Activated T-helper 2 cell treated with anti-CD3 and anti-CD28 coated beads, Interferon-gamma antibody, Interleukin-2, Interleukin-4, amounts not matched to agents 10 μg/mL and 5 μg/mL and 100 μg/mL, durations not matched to agents 14 hours and 24 hours and 36 hours (primary cell): ENCODE results near the gene FLG2. TPM values are rescaled to one million over a fixed set of nuclear protein-coding genes. Genes with fewer than 3 reads are reported as not detected.
"Not testable (repeated sequence)": the region's sequence is repeated elsewhere in the genome, so short reads cannot be mapped to it uniquely, and the experiment has no call there.

ENCODE experiments used
- DNase-seq: peaks from one replicate; pipeline ENCODE4 v3.0.0; 2021; ENCODE audit warnings: low spot score
- H3K27ac Mint-ChIP-seq: one replicate; pipeline ENCODE4 v1.8.0; 2021; ENCODE audit warnings: mixed read lengths
- H3K27me3 Mint-ChIP-seq: one replicate; pipeline ENCODE4 v1.8.0; 2021; ENCODE audit warnings: low read depth, mixed read lengths
- H3K36me3 Mint-ChIP-seq: one replicate; pipeline ENCODE4 v1.8.0; 2021; ENCODE audit warnings: low read depth, mixed read lengths
- H3K4me1 Mint-ChIP-seq: one replicate; pipeline ENCODE4 v1.8.0; 2021; ENCODE audit warnings: low read depth, mixed read lengths
- H3K4me3 Mint-ChIP-seq: one replicate; pipeline ENCODE4 v1.8.0; 2021; ENCODE audit warnings: low read depth, mild to moderate bottlenecking, moderate library complexity, mixed read lengths
- H3K9me3 Mint-ChIP-seq: one replicate; pipeline ENCODE4 v1.8.0; 2021; ENCODE audit warnings: mixed read lengths
- intact Hi-C: fragments of 100-400 bp; cut with micrococcal nuclease; formaldehyde crosslinking; loops from one replicate; pipeline ENCODE4 v1.15.1; 2023
- total RNA-seq: library from RNA; stranded (reverse); gene quantifications from 2 replicates; pipeline ENCODE4 v1.2.3, GENCODE V29; 2022

Gene FLG2
- total RNA-seq, 1 donor from 2014 or later, result not detected

DNA sequence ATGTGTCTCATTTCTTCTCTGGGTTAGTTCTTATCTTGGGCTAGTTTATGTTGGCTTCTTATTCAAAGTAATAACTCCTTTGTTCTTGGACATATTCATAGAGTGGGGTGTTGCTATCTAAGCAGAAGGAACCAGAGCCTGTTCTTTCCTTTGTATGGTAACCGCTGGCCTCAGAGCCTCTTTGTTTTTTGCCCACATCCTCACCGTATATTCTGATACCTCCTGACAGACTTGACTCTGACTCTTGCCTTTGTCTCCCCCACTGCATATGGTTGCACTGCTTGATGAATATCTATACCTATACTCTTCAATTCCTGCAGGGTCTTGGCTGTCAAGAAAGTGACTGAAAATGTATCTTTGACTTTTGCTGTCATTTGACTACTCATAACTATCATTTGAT is 10.2 kb downstream of the FLG2 start:
- intact Hi-C loops, result loop anchor here (2.0 to 5.0 kb wide), 2 partner anchors 161 to 297 kb away; no protein-coding TSS in a partner anchor
- H3K9me3 Mint-ChIP-seq, result no peaks in the 10 kb centered on the region
- DNase-seq, result no peak
- no peaks in the 10 kb centered on the region for H3K4me1 Mint-ChIP-seq
- no peak overlapping the region for H3K4me3 Mint-ChIP-seq
- H3K27ac Mint-ChIP-seq, result no peak overlapping the region
- H3K36me3 Mint-ChIP-seq, result no peaks in the 10 kb centered on the region
- H3K27me3 Mint-ChIP-seq, result peaks cover 17% of the 10 kb centered on the region

DNA sequence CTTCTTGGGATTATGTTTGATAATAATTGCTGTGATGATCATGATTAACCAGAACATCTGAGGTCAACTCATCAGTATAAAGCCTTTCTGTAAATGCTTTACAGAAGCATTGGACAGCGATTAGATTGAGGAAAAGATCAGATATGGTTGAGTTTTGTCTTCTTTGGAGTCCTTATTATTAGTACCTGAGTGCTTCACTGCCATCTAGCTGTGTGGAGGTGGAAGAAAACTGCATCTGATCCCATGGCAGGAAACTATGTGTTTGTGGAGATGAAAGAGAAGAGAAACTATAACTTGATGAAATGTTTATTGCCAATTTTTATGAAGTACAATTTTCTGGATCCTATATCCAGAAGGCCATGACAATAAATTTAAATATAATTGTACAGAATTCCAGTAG is 11.4 kb downstream of the FLG2 start:
- Mint-ChIP-seq H3K27me3 (peaks cover 26% of the 10 kb centered on the region), H3K4me3 (no peak overlapping the region), H3K27ac (no peak overlapping the region), H3K4me1 (no peaks in the 10 kb centered on the region), H3K9me3 (no peaks in the 10 kb centered on the region), H3K36me3 (no peaks in the 10 kb centered on the region)
- intact Hi-C loops, result loop anchor here (2.0 to 5.0 kb wide), 2 partner anchors 160 to 296 kb away; no protein-coding TSS in a partner anchor
- no peak for DNase-seq

DNA sequence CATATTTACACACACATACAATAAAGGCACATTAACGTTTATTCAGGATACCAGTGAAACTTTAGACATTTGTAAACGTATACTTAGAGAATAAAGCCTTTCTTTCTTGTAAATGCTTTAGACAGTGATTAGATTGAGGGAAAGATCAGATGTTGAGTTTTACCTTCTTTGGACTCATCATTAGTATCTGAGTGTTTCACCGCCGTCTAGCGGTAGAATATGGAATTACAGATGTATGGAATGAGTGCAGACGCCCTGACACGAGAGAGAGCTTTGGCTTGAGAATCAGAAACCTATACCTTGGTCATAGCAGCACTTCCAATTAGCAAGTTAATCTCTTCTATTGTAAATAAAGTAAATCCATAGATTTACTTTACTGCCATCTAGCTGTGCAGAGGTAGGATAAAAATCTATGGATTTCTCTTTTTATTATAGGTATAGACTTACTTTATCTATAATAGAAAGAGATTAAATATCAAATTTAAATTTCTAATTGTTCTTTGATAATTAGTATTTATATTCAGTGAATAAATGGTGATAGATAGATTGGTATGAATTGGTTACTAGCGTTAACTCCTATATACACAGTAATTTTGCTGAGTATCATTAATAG is 12.6 kb downstream of the FLG2 start:
- peak; percentile 16 for DNase-seq
- Mint-ChIP-seq H3K27ac (no peak overlapping the region), H3K27me3 (peaks cover 31% of the 10 kb centered on the region), H3K4me1 (no peaks in the 10 kb centered on the region), H3K9me3 (no peaks in the 10 kb centered on the region), H3K36me3 (no peaks in the 10 kb centered on the region), H3K4me3 (no peak overlapping the region)
- intact Hi-C loops, result loop anchor here (2.0 to 5.0 kb wide), 2 partner anchors 112 to 295 kb away; no protein-coding TSS in a partner anchor

DNA sequence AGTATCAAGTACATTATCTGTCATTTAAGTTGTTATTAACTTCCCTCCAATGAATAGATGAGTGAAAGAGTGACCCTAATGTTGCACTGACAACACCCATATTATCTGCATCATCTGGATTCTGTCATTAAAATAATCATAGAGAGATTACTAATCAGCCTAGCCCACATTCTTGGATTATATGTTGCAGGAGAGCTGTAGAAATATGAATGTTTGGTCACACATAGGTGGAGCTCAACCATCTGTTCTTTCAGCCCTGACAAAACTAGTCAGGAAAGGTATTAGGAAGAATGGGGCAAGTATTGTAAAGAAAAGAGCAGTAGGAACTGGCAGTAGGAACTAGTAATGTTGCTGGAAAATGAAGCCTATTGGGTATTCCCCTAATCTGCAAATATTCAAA is 15.4 kb downstream of the FLG2 start:
- Mint-ChIP-seq H3K4me1 (no peaks in the 10 kb centered on the region), H3K27me3 (peaks cover 37% of the 10 kb centered on the region), H3K9me3 (no peaks in the 10 kb centered on the region), H3K27ac (no peak overlapping the region), H3K4me3 (no peak overlapping the region), H3K36me3 (no peaks in the 10 kb centered on the region)
- intact Hi-C loops, result no loop called here
- no peak for DNase-seq

DNA sequence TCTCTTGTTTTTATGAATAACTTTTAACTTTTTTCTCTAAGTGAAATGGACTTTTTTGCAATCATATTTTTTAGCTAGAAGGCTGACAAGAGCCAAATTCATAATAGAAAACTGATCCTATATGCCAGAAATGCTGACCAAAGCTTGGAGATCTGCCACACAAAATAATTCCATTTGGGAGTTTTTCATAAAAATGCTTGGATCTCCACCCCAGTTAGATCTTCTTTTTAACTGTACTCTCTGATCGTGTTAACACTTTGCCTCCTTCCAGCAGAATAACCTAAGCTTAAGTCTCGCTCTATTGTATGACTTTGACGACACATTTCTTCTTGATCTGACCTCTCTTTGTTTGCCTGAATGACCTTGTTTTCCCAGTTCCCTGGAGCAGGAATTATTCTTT is 16.8 kb downstream of the FLG2 start:
- Mint-ChIP-seq H3K27me3 (peaks cover 40% of the 10 kb centered on the region), H3K27ac (no peak overlapping the region), H3K9me3 (no peaks in the 10 kb centered on the region), H3K4me3 (no peak overlapping the region), H3K36me3 (no peaks in the 10 kb centered on the region), H3K4me1 (no peaks in the 10 kb centered on the region)
- intact Hi-C loops, result no loop called here
- no peak for DNase-seq

DNA sequence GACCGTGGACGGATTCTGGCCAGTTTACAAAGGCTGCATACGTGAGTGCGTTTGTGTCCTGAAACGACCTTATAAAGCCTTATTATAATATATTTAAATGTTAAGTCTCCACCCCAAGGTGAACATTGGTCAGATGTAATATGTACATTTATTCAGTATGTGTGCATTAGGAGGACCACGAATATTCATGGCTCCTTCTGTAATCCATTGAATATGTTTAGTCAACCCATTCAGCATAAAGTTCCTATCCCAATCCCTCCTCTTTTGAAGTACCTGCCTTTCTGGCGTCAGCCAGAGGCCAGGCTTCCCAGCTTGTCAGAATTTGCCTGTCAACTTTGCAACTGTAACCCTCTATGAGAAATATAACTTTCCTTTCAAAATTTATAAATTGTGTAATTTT is 24.4 kb downstream of the FLG2 start:
- no peaks in the 10 kb centered on the region for H3K36me3 Mint-ChIP-seq
- no peak overlapping the region for H3K4me3 Mint-ChIP-seq
- no peaks in the 10 kb centered on the region for H3K9me3 Mint-ChIP-seq
- intact Hi-C loops, result no loop called here
- DNase-seq, result no peak
- H3K27me3 Mint-ChIP-seq, result peaks cover 29% of the 10 kb centered on the region
- H3K4me1 Mint-ChIP-seq, result no peaks in the 10 kb centered on the region
- no peak overlapping the region for H3K27ac Mint-ChIP-seq

DNA sequence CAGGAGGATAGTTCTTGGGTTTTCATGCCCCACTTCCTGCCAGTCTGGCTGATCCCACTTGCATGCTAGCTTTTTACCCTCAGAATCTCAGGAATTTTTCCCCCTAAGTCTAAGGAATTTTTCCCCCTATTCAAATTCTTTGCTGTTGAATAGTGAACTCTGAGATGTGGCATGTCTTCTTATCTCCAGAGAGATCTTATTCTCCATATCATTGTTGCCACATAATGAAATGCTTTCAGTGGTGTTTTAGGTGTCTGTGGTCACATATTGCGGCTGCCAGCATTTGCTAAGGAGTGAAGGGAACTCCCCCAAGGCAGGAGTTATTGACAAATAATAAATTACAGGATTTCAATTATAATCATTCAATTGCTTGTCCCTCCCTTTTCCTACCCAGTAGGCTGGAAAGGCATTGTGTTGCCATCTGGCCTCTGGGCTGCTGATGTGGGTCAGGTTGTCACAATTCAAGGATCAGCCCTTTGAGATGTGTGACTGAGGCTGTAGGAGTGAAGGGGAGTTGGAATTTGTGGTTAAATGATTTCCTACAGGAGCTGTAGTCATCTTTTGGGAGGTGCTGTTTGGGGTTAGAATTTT is 30.9 kb downstream of the FLG2 start:
- Mint-ChIP-seq H3K9me3 (no peaks in the 10 kb centered on the region), H3K36me3 (no peaks in the 10 kb centered on the region), H3K27ac (no peak overlapping the region), H3K27me3 (peaks cover 10% of the 10 kb centered on the region), H3K4me1 (no peaks in the 10 kb centered on the region), H3K4me3 (no peak overlapping the region)
- intact Hi-C loops, result no loop called here
- DNase-seq, result no peak

DNA sequence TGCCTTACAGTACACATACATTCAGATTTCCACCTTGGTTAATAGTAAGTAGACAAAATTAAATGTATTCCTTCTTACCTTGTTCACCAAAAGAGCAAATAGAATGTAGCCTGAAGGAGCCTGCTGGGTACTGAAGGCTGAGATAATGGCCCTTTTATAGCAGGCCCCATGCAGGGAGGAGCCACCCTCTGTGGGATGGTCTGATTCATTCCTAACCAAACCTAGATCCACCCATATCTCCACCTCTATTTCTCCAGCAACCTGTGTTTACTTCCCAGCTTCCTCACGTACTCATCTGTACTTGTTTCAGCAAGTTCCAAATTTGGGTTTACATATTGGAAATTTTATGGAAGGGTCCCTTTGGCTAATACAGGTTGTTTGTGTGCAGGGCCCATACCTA is 34.7 kb downstream of the FLG2 start, which contains the start of gene FLG:
Gene FLG (minus strand): TSS at position 129 of the 400 bp plus-strand sequence. CDS start 9,783 bp downstream, outside the sequence.
- no peaks in the 10 kb centered on the region for H3K9me3 Mint-ChIP-seq
- peaks cover 9% of the 10 kb centered on the region for H3K27me3 Mint-ChIP-seq
- DNase-seq, result no peak
- H3K4me1 Mint-ChIP-seq, result no peaks in the 10 kb centered on the region
- no peaks in the 10 kb centered on the region for H3K36me3 Mint-ChIP-seq
- no peak within 1 kb of the TSS for H3K27ac Mint-ChIP-seq
- no peak within 1 kb of the TSS for H3K4me3 Mint-ChIP-seq
- intact Hi-C loops, result no loop called here

DNA sequence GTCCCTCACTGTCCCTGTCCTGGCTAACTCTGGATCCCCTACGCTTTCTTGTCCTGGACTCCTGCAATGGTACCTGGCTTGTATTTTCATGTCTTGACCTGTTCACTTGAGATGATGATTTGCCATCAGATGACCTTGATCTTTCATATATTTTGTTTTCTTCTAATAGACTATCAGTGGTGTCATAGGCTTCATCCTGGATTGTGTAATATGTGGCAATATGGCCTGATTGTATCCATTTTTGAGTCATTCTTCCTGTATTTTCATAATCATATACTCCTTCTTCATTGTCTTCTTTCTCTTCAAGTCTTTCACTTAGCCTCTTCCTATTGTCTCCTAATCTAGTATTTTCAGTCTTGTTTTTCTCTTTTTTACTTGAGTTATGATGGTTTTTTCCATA is 45.8 kb downstream of the FLG2 start:
- H3K27me3 Mint-ChIP-seq, result peaks cover 3% of the 10 kb centered on the region
- no peak overlapping the region for H3K4me3 Mint-ChIP-seq
- intact Hi-C loops, result no loop called here
- H3K4me1 Mint-ChIP-seq, result no peaks in the 10 kb centered on the region
- DNase-seq, result no peak
- no peaks in the 10 kb centered on the region for H3K9me3 Mint-ChIP-seq
- H3K27ac Mint-ChIP-seq, result no peak overlapping the region
- H3K36me3 Mint-ChIP-seq, result no peaks in the 10 kb centered on the region

DNA sequence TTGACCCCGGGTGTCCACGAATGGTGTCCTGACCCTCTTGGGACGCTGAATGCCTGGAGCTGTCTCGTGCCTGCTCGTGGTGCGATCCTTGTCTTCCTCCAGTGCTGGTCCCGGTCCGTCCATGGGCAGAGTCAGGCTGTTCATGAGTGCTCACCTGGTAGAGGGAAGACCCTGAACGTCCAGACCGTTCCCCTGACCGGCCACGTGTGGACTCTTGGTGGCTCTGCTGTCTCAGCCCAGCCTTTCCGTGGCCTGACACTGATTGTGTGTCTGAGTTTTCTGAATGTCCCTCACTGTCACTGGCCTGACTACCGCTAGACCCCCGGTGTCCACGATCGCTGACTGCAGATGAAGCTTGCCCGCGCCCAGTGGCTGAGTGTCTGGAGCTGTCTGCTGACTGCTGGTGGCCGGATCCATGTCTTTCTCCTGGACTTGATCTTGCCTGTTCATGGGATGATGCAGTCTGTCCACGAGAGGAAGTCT is 46.4 kb downstream of the FLG2 start:
- DNase-seq, result no peak
- no peaks in the 10 kb centered on the region for H3K4me1 Mint-ChIP-seq

DNA sequence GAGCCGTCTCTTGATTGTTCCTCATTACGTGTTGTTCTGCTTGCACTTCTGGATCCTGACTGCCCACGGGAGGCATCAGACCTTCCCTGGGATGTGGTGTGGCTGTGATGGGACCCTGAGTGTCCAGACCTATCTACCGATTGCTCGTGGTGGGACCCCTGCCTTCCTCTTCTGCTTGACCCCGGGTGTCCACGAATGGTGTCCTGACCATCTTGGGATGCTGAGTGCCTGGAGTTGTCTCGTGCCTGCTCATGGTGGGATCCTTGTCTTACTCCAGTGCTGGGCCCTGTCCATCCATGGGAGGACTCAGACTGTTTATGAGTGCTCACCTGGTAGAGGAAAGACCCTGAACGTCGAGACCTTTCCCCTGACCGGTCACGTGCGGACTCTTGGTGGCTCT is 47.6 kb downstream of the FLG2 start:
- H3K36me3 Mint-ChIP-seq, H3K27me3 Mint-ChIP-seq: not testable (repeated sequence)

More for the DNA sequence above, 46.4 kb downstream of the FLG2 start:
- no peaks in the 10 kb centered on the region for H3K36me3 Mint-ChIP-seq
- H3K9me3 Mint-ChIP-seq, result no peaks in the 10 kb centered on the region
- H3K4me3 Mint-ChIP-seq, result no peak overlapping the region
- peaks cover 3% of the 10 kb centered on the region for H3K27me3 Mint-ChIP-seq
- intact Hi-C loops, result no loop called here
- H3K27ac Mint-ChIP-seq, result no peak overlapping the region

DNA sequence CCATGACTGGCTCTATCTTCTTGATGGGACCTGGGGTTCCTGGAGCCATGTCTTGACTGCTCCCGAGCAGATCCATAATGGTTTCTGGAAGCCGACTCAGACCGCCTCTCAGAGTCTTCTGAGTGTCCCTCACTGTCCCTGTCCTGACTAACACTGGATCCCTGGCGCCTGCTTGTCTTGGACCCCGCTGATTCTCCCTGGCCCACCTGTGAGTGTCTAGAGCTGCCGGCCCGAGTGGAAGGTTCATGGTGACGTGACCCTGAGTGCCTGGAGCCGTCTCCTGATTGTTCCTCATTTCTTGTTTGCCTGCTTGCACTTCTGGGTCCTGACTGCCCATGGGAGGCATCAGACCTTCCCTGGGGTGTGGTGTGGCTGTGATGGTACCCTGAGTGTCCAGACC is 49.9 kb downstream of the FLG2 start:
- no peaks in the 10 kb centered on the region for H3K9me3 Mint-ChIP-seq
- H3K36me3 Mint-ChIP-seq, result no peaks in the 10 kb centered on the region
- H3K4me1 Mint-ChIP-seq, result no peaks in the 10 kb centered on the region
- intact Hi-C loops, result no loop called here
- no peak for DNase-seq
- H3K27me3 Mint-ChIP-seq, result peaks cover 3% of the 10 kb centered on the region
- no peak overlapping the region for H3K27ac Mint-ChIP-seq
- no peak overlapping the region for H3K4me3 Mint-ChIP-seq

More for the DNA sequence above, 47.6 kb downstream of the FLG2 start:
- DNase-seq, intact Hi-C loops, H3K4me1 Mint-ChIP-seq, H3K9me3 Mint-ChIP-seq, H3K4me3 Mint-ChIP-seq, H3K27ac Mint-ChIP-seq: not testable (repeated sequence)

DNA sequence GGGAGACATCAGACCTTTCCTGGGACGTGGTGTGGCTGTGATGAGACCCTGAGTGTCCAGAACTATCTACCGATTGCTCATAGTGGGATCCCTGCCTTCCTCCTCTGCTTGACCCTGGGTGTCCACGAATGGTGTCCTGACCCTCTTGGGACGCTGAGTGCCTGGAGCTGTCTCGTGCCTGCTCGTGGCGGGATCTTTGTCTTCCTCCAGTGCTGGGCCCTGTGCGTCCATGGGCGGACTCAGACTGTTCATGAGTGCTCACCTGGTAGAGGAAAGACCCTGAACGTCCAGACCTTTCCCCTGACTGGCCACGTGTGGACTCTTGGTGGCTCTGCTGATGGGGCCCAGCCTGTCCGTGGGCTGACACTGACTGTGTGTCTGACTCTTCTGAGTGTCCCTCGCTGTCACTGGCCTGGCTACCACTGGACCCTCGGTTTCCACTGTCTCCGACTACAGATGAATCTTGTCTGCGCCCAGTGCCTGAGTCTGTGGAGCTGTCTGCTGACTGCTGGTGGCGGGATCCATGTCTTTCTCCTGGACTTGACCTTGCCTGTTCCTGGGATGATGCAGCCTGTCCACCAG is 50.4 kb downstream of the FLG2 start:
- H3K4me1 Mint-ChIP-seq, intact Hi-C loops, H3K4me3 Mint-ChIP-seq, H3K27ac Mint-ChIP-seq, H3K36me3 Mint-ChIP-seq, H3K27me3 Mint-ChIP-seq, DNase-seq, H3K9me3 Mint-ChIP-seq: not testable (repeated sequence)
